Measurements from ENCODE around the gene RPA1. TPM values are rescaled to one million over a fixed set of nuclear protein-coding genes. Genes with fewer than 3 reads are reported as not detected.
A peak's percentile ranks its signal among the peaks of the same experiment; 100 is the strongest.

The RPA1 gene
- total and polyA plus RNA-seq, 4 donors, result 10.7 to 82.6 (median 33.6) TPM

DNA sequence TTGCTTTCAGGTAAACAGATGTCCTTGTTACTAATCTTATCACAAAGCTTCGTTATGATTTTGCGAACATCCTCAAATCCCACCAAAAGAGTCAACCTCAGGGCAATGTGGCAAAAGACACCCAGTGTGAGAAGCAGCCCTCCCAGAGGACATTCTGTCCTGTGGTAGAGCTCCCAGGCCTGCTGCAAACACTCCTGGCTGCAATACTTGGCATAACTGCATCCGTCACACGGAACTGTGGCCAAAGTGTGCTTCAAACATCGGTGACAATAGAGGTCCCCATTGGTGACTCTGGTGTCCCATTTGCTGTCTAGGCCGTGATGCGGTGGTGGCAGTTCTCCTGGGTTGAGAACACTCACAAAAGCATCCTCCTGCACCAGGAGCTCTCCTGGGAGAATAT is 29.6 kb upstream of the RPA1 start:
- H3K36me3 ChIP-seq (ENCODE audit: control insufficient read depth in 4 of 4, insufficient read depth in 4 of 4, low read length in 4 of 4), result peaks cover 0 to 16% (median 11%) of the 10 kb centered on the region in 4 donors
- no peaks in the 10 kb centered on the region for H3K9me3 ChIP-seq (ENCODE audit: control insufficient read depth in 4 of 4, insufficient read depth in 3 of 4, low read length in 3 of 4)
- 95 to 96% methylated on average over 7 of the region's 7 CpGs for WGBS, 2 donors
- TF ChIP-seq, protein P1, sequence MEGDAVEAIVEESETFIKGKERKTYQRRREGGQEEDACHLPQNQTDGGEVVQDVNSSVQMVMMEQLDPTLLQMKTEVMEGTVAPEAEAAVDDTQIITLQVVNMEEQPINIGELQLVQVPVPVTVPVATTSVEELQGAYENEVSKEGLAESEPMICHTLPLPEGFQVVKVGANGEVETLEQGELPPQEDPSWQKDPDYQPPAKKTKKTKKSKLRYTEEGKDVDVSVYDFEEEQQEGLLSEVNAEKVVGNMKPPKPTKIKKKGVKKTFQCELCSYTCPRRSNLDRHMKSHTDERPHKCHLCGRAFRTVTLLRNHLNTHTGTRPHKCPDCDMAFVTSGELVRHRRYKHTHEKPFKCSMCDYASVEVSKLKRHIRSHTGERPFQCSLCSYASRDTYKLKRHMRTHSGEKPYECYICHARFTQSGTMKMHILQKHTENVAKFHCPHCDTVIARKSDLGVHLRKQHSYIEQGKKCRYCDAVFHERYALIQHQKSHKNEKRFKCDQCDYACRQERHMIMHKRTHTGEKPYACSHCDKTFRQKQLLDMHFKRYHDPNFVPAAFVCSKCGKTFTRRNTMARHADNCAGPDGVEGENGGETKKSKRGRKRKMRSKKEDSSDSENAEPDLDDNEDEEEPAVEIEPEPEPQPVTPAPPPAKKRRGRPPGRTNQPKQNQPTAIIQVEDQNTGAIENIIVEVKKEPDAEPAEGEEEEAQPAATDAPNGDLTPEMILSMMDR (IDR thresholded peaks at IDR 0.05; ENCODE audit: control extremely low read depth, extremely low read depth), result no peak
- no peak overlapping the region for H3K9ac ChIP-seq (ENCODE audit: insufficient read depth in 1 of 2, low read length in 2 of 2)
- H3K4me3 ChIP-seq, result no peak overlapping the region
- ATAC-seq (ENCODE audit: insufficient read depth, low FRiP score) (no peak), DNase-seq (no peak)
- no peaks in the 10 kb centered on the region for H3K4me1 ChIP-seq (ENCODE audit: control insufficient read depth in 5 of 5, insufficient read depth in 5 of 5, low read length in 5 of 5)
- H3K27me3 ChIP-seq (ENCODE audit: control insufficient read depth in 3 of 3, insufficient read depth in 3 of 3, low read length in 2 of 3), result no peaks in the 10 kb centered on the region
- peak overlapping the region in 1 of 2 donors; percentile 62 for H3K27ac ChIP-seq (ENCODE audit: low read depth in 1 of 2, low read length in 1 of 2)

- Histone ChIP-seq H3K4me1 (ENCODE audit: control insufficient read depth in 5 of 5, insufficient read depth in 5 of 5, low read length in 5 of 5) (no peaks in the 10 kb centered on the region), H3K4me3 (no peak overlapping the region), H3K27me3 (ENCODE audit: control insufficient read depth in 3 of 3, insufficient read depth in 3 of 3, low read length in 2 of 3) (no peaks in the 10 kb centered on the region), H3K9me3 (ENCODE audit: control insufficient read depth in 4 of 4, insufficient read depth in 3 of 4, low read length in 3 of 4) (no peaks in the 10 kb centered on the region), H3K36me3 (ENCODE audit: control insufficient read depth in 4 of 4, insufficient read depth in 4 of 4, low read length in 4 of 4) (peaks cover 0 to 16% (median 11%) of the 10 kb centered on the region in 4 donors), H3K9ac (ENCODE audit: insufficient read depth in 1 of 2, low read length in 2 of 2) (no peak overlapping the region), H3K27ac (ENCODE audit: low read depth in 1 of 2, low read length in 1 of 2) (peak overlapping the region in 1 of 2 donors; percentile 62)
- DNase-seq (no peak), ATAC-seq (ENCODE audit: insufficient read depth, low FRiP score) (no peak)
- TF ChIP-seq, protein P1 (IDR thresholded peaks at IDR 0.05; ENCODE audit: control extremely low read depth, extremely low read depth), result no peak
- 87 to 93% methylated on average over 4 of the region's 4 CpGs for WGBS, 2 donors
Measured at GRCh38 chr17:1800712-1801111, 29.1 kb upstream of the RPA1 start.

DNA sequence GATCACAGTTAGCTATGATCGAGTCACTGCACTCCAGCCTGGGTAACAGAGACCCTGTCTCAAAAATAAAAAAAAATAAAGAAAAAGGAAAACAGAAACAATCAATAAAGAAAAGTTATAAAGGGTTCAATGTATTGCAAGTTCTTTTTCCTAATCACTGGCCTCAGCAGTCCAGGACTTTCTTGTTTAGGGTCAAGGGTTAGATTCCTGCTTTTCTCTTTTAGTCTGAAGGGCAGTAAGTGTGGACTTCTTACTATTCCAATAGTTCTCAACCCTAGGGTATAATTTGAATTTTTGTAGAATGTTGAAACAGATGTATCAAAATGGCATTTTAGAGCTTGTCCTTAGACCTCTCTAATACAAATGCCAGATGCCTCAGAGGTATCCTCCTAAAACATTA is 27.4 kb upstream of the RPA1 start:
- H3K27ac ChIP-seq (ENCODE audit: low read depth in 1 of 2, low read length in 1 of 2), result no peak overlapping the region
- no peaks in the 10 kb centered on the region for H3K27me3 ChIP-seq (ENCODE audit: control insufficient read depth in 3 of 3, insufficient read depth in 3 of 3, low read length in 2 of 3)
- H3K4me3 ChIP-seq, result no peak overlapping the region
- WGBS, 2 donors, result 97 to 98% methylated on average over 1 of the region's 1 CpG
- TF ChIP-seq, protein P1 (IDR thresholded peaks at IDR 0.05; ENCODE audit: control extremely low read depth, extremely low read depth), result no peak
- H3K36me3 ChIP-seq (ENCODE audit: control insufficient read depth in 4 of 4, insufficient read depth in 4 of 4, low read length in 4 of 4), result peaks cover 0 to 15% (median 11%) of the 10 kb centered on the region in 4 donors
- no peaks in the 10 kb centered on the region for H3K4me1 ChIP-seq (ENCODE audit: control insufficient read depth in 5 of 5, insufficient read depth in 5 of 5, low read length in 5 of 5)
- H3K9me3 ChIP-seq (ENCODE audit: control insufficient read depth in 4 of 4, insufficient read depth in 3 of 4, low read length in 3 of 4), result no peaks in the 10 kb centered on the region
- ATAC-seq (ENCODE audit: insufficient read depth, low FRiP score) (no peak), DNase-seq (no peak)
- no peak overlapping the region for H3K9ac ChIP-seq (ENCODE audit: insufficient read depth in 1 of 2, low read length in 2 of 2)

- Histone ChIP-seq H3K9ac (ENCODE audit: insufficient read depth in 1 of 2, low read length in 2 of 2) (no peak overlapping the region), H3K9me3 (ENCODE audit: control insufficient read depth in 4 of 4, insufficient read depth in 3 of 4, low read length in 3 of 4) (no peaks in the 10 kb centered on the region), H3K36me3 (ENCODE audit: control insufficient read depth in 4 of 4, insufficient read depth in 4 of 4, low read length in 4 of 4) (peaks cover 0 to 15% (median 10%) of the 10 kb centered on the region in 4 donors), H3K4me3 (no peak overlapping the region), H3K4me1 (ENCODE audit: control insufficient read depth in 5 of 5, insufficient read depth in 5 of 5, low read length in 5 of 5) (no peaks in the 10 kb centered on the region), H3K27me3 (ENCODE audit: control insufficient read depth in 3 of 3, insufficient read depth in 3 of 3, low read length in 2 of 3) (no peaks in the 10 kb centered on the region), H3K27ac (ENCODE audit: low read depth in 1 of 2, low read length in 1 of 2) (no peak overlapping the region)
- TF ChIP-seq, protein P1 (IDR thresholded peaks at IDR 0.05; ENCODE audit: control extremely low read depth, extremely low read depth), result no peak
- DNase-seq (no peak), ATAC-seq (ENCODE audit: insufficient read depth, low FRiP score) (no peak)
- WGBS, 2 donors, result 87 to 96% methylated on average over 6 of the region's 6 CpGs
Measured at GRCh38 chr17:1803280-1803679, 26.5 kb upstream of the RPA1 start.

Measured in lung (tissue), 12 donors.